Measurements from ENCODE around the gene PHETA2.

PHETA2 gene

GRCh38 chr22:42074132-42074811 is at the start of gene PHETA2:
Gene PHETA2 (plus strand): TSS chr22:42074248. CDS start chr22:42077294, 3,046 bp downstream.
- in situ Hi-C loops (cut with MboI; ENCODE audit: low sequenced_read_pairs) = no loop called here

GRCh38 chr22:42025421-42025820 is 48.6 kb upstream of the PHETA2 start:
- in situ Hi-C loops (cut with MboI; ENCODE audit: low sequenced_read_pairs) = no loop called here

GRCh38 chr22:42026705-42027104 is 47.3 kb upstream of the PHETA2 start:
- in situ Hi-C loops (cut with MboI; ENCODE audit: low sequenced_read_pairs) = no loop called here

- in situ Hi-C loops (cut with MboI; ENCODE audit: low sequenced_read_pairs) = no loop called here
Measured at GRCh38 chr22:42033263-42034181, 40.5 kb upstream of the PHETA2 start.

- in situ Hi-C loops (cut with MboI; ENCODE audit: low sequenced_read_pairs) = no loop called here
Measured at GRCh38 chr22:42035256-42035655, 38.8 kb upstream of the PHETA2 start.

GRCh38 chr22:42039271-42039670 is 34.8 kb upstream of the PHETA2 start:
- in situ Hi-C loops (cut with MboI; ENCODE audit: low sequenced_read_pairs) = no loop called here

- in situ Hi-C loops (cut with MboI; ENCODE audit: low sequenced_read_pairs) = no loop called here
Measured at GRCh38 chr22:42041784-42042183, 32.3 kb upstream of the PHETA2 start.

GRCh38 chr22:42050641-42051180 is 23.3 kb upstream of the PHETA2 start:
- in situ Hi-C loops (cut with MboI; ENCODE audit: low sequenced_read_pairs) = no loop called here

GRCh38 chr22:42052765-42053164 is 21.3 kb upstream of the PHETA2 start:
- in situ Hi-C loops (cut with MboI; ENCODE audit: low sequenced_read_pairs) = no loop called here

GRCh38 chr22:42056757-42057511 is 17.1 kb upstream of the PHETA2 start:
- in situ Hi-C loops (cut with MboI; ENCODE audit: low sequenced_read_pairs) = no loop called here

GRCh38 chr22:42060489-42060888 is 13.6 kb upstream of the PHETA2 start:
- in situ Hi-C loops (cut with MboI; ENCODE audit: low sequenced_read_pairs) = no loop called here

GRCh38 chr22:42061041-42061440 is 13.0 kb upstream of the PHETA2 start:
- in situ Hi-C loops (cut with MboI; ENCODE audit: low sequenced_read_pairs) = no loop called here

- in situ Hi-C loops (cut with MboI; ENCODE audit: low sequenced_read_pairs) = no loop called here
Measured at GRCh38 chr22:42062506-42063170, 11.4 kb upstream of the PHETA2 start.

- in situ Hi-C loops (cut with MboI; ENCODE audit: low sequenced_read_pairs) = no loop called here
Measured at GRCh38 chr22:42064629-42065028, 9.4 kb upstream of the PHETA2 start.

GRCh38 chr22:42065438-42066125 is 8.5 kb upstream of the PHETA2 start:
- in situ Hi-C loops (cut with MboI; ENCODE audit: low sequenced_read_pairs) = no loop called here

- in situ Hi-C loops (cut with MboI; ENCODE audit: low sequenced_read_pairs) = no loop called here
Measured at GRCh38 chr22:42066126-42066761, 7.8 kb upstream of the PHETA2 start.

GRCh38 chr22:42066937-42067336 is 7.1 kb upstream of the PHETA2 start:
- in situ Hi-C loops (cut with MboI; ENCODE audit: low sequenced_read_pairs) = no loop called here

- in situ Hi-C loops (cut with MboI; ENCODE audit: low sequenced_read_pairs) = no loop called here
Measured at GRCh38 chr22:42067671-42068251, 6.3 kb upstream of the PHETA2 start.

GRCh38 chr22:42068291-42068690 is 5.8 kb upstream of the PHETA2 start:
- in situ Hi-C loops (cut with MboI; ENCODE audit: low sequenced_read_pairs) = no loop called here

Data from HL-60/S4 (cell line).